ENCODE data around the gene GSN.

Gene GSN

DNA sequence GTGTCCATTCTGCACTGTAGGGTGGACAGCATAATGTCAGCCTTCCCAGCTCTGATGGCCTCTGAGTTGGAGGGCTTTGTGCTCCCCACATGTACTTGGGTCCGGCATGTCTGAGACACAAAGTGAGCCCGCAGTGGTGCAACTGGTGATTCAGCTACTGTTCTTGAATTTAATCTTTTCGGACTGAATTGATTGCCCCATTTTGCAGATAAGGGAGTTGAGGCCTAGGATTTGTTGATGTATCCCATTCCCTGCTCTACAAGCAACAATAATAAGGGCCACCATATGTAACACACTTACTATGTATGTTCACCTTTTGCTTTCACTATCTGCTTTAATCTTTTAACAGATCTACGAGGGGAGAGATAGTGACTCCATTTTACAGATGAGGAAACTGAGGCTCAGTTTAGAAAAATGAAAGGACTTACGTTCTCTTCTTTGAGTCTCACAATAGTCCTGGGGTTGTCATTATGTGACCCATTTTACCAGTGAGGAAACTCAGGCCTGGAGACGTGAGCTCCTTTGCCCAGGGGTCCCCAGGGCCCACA, 4.5 kb downstream of the GSN start:
- no peak for DNase-seq (ENCODE audit: low read depth in 3 of 3, low spot score in 1 of 3)

GRCh38 chr9:121273064-121273775, 5.3 kb downstream of the GSN start:
- DNase-seq (ENCODE audit: low read depth in 3 of 3, low spot score in 1 of 3), result no peak

DNA sequence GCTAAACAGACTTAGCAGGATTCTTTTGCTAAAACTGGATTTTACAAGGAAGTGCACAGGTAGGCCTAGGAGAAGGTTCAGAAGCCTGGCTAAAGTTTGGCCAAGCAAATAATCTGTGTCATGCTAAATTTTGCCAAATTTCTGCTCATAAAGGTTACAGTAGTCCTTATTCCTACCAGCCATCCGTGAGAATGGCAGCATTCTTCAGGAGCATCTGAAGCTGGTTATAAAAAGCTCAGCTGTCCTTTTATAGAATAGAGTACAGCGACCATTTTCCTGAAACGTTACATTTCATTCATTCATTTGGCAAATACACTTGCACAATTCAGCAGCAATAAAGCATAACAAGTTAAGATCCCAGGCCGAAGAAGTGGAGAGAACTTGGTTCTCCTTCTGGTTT, 6.9 kb downstream of the GSN start:
- DNase-seq (ENCODE audit: low read depth in 3 of 3, low spot score in 1 of 3), result no peak

- DNase-seq (ENCODE audit: low read depth in 3 of 3, low spot score in 1 of 3), result no peak
These were observed 8.1 kb downstream of the GSN start for GRCh38 chr9:121275781-121276658.

DNA sequence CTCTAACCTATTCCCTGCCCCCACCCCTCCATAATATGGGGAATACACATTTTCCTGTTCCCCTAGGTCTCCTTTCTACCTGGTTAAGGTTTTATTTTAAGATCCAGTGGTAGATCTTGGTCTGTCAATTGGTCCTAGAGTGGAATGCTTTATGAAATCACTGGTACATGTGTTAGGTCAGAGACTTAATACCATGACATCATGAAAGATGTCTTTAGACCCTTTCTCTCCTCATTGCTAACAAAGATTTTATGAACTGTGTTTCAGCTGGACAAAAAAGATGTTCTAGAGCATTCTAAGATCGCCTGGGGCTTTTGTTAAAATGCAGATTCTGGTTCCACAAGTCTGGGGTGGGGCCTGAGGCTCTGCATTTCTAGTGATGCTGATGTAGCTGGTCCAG, 9.1 kb downstream of the GSN start:
- DNase-seq (ENCODE audit: low read depth in 3 of 3, low spot score in 1 of 3), result no peak

DNA sequence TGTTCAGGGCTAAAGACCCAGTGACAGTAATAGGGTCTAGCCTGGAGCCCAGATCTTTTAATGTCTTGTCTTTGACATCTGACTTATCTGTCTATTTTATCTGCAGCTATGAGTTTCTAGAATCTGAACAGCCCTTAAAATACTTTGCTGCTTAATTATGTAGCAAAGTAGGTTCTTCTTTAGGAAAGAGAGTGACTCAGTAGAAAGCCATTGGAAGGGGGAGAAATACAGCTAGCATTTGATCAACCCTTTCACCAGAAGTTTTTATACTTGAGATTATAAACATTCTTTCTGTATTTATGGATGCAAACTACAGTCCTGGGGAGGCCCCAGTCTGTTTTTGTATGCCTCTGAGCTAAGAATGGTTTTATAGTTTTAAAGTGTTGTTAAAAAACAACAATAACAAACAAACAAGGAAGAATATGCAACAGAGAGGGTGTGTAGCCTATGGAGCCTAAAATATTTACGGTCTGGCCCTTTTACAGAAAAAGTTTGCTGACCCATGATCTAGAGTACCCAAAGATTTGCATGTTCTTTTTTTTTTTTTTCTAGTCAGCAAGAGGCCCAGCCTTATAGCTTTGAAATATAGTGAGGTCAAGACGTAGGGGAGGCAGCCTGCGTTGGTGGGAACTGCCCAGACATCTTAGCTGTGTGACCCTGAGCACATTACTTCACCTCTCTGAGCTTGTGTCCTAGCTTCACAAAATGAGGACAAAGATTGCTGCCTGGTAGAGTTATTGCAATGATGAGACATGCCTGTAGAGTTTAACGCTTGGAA, 9.7 kb downstream of the GSN start:
- DNase-seq (ENCODE audit: low read depth in 3 of 3, low spot score in 1 of 3), result no peak

DNA sequence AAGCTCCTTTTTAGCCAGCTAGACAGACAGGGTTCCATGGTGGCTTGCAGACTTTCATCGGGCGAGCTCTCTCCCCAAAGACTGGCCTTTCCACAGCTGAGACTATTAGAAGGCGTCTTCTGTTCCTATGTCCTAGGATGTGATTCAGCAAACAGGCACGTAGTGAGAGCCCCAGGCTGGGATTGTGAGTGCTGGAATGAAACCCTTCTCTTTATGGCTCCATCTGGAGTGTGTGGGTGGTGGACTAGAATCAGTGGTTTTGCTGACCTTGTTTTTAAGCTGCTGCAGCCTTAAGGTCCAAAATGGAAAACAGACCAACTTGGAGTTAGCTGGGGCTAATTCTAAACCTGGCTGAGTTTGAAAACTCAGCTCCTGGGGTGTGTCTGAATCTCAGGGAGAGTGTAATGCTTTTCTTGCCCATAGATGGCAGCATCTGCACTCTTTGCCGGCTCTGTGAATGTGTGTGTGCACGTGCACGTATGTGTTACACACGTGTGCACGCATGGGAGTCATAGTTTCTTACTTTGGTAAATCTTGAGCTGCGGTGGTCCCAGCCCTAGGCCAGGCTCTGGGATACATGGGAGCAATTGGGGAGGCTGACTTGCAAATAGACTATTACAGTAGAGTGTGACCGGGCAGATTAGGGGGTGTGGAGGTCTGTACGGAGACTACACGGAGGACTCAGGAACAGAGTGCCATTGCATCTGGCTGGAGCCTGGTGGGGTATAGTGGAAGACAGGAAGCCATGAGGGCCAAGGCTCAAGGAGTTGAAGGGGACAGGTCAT, 10.7 kb downstream of the GSN start:
- DNase-seq (ENCODE audit: low read depth in 3 of 3, low spot score in 1 of 3), result peak in 1 of 3 donors; percentile 3

DNA sequence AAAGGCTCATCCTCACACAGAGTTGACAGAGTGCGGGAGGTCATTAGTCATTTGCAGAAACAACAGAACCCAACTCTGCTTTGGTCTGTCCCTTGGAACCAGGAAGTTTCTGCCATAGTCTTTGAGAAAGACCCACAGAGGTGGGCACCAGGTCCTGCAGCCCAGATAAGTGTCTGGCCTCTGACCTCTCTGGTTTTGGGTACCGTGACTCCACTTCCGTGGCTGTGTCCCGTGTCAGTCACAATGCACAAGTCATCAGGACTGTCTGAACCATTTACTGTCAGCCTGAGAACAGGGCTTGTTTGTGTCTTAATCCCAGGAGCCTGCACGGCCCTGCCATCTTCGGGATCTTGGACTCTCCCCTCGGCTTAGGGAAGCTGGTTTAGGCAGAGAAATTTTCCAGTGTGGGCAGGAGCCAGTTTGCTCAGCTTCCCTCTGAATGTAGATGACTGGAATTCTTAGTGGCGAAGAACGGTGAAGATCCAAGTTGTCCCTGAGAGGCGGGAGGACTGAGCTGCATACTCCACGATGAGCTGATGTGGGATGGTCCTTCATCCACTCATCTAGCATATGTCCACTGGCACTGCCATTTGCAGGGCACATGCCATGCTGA, 11.9 kb downstream of the GSN start:
- no peak for DNase-seq (ENCODE audit: low read depth in 3 of 3, low spot score in 1 of 3)

DNA sequence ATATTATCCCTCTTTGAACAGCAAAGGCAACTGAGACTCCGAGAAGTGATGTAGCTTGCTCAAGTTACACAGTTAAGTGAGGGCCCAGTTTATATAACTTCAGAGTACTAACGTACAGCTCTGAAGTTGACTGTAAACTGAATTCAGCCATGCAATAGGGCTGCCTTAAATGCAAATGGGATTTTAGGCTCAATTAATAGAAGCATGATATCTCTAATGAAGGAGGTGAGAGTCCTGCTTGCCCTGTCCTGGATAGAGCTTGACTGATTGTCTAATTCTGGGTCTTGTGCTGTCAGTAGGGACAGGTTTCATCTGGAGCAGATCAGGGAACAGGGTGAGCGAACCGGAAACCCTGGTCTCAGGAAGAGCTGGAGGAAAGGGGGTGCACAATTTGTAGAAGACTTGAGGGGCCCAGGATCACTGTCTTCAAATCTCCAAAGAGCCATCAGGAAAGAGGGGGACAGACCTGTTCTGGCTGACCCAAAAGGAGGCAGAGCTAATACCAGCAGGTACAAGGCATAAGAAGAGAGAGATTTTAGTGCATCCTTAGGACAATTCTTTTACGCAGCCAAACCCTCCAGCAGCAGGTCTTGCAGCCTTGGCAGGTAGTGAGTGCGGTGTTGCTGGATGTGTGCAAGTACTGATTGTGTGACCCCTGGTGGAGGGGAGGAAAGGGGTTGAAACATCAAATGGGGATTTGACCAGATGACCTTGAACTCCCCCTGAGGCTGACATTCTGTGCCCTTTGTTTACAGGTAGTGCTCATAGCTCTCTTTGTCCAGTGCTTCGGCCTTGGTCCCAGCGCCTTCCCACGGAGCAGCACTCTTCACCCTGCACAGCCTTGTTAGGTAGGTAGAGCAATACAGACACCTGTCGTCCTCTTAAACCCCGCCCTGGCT, 13.0 kb downstream of the GSN start:
- DNase-seq (ENCODE audit: low read depth in 3 of 3, low spot score in 1 of 3), result no peak

DNA sequence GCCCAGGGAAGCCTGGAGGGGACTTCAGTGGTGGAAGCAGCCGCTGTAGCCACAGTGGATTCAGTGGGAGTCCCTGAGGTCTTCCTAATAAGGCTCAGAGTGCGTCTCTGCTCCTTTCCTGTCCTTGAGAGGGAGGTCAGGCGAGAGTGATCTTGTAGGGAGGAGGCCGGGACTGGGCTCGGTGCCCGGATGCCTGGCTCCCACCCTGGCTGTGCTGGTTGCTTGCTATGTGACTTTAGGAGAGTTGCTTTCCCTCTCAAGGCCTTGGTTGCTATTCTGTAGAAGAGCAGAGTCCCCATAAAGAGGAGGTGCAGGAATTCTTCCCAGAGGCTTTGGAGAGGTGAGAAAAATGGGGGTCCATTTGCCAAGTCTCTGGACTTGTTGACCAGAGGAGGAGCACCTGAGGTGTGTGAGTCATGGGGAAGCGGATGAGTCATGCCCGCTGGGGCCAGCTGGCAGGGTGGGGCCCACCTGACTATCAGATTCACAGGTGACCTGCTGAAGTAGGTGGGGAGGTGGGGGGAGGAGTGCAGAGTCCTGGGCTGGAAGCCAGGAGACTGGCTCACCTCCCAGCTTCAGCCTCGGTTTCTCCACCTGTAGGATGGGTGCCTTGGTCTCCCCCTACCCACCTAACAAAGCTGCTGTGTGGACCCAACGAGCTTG, 13.8 kb downstream of the GSN start:
- DNase-seq (ENCODE audit: low read depth in 3 of 3, low spot score in 1 of 3), result no peak

DNA sequence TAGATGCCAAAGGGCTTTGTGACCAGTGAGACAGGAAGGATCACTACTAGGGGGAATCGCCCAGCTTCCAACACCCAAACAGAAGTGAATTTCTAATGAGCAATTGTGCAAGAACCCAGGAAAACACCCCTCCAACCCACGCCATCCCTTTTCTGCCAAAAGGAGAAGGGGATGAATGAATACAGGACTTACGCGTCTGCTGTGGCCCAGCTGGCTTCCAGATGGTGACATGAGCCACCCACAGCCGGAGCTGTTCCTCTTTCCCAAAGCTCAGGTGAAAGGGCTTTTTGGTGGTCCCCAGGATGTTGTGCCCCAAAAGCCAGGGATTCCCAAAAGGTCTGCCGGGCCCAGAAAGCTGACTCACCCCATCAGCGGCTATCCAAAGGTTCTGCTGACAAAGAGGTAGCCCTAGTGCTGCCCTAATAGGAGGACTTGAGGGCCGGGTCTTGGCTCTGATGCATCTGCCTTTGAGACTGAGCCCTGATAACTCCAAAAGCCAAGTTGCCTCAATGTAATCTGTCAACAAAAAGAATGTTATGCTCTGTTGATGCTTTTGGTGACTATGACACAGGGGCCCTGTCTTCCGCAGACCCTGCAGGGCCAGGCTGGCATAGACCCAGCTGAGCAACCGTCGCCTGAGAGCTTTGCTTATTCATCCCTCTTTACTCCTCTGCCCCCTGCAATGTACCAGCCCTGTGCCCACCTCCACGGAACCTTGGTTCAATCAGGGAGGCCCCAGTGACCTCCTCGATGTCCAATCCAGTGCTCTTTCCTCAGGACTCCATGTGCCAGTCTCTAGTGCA, 14.5 kb downstream of the GSN start:
- no peak for DNase-seq (ENCODE audit: low read depth in 3 of 3, low spot score in 1 of 3)

- no peak for DNase-seq (ENCODE audit: low read depth in 3 of 3, low spot score in 1 of 3)
These were observed 15.1 kb downstream of the GSN start for GRCh38 chr9:121283080-121283398.

DNA sequence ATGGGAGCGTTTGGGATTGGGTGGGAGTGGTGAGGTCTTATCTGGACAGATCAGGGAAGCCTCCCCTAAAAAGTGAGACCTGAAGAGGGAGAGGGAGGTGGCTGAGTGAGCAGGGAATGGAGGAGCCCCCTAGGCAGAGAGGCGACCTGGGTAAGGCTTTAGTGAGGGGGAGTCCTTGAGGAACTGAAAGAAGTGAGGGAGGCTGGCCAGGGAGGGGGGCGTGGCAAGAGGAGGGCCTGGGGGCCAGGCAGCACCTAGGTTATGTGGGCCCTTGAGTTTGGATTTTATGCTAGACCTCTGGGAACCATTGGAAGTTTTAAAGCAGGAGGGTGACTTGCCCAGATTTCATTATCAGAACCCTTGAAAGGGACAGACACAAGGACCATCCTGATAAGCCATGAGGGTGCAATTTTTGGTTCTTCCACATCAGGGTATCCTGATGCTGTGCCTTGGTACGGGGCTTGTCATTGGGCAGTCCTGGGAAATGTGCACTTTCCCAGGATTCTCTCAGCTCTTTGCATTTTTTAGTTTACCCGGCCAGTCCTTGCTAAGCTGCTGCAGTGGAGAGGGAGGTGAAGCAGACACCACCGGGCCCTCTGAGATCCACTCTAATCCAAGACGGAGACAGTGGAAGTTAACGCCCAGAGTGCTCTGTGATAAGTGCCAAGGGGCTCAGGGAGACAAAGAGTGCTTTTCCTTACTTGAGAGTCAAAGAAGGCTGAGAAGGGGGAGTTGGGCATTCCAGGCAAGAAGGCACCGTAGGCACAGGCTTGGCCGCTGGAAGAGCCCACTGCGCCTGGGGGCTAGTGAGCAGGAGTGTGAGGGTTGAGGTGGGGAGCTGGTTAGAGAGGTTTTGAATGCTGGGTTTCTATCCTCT, 16.1 kb downstream of the GSN start:
- no peak for DNase-seq (ENCODE audit: low read depth in 3 of 3, low spot score in 1 of 3)

- no peak for DNase-seq (ENCODE audit: low read depth in 3 of 3, low spot score in 1 of 3)
These were observed 16.9 kb downstream of the GSN start for GRCh38 chr9:121284733-121285451.

GRCh38 chr9:121285835-121286687, 18.1 kb downstream of the GSN start:
- no peak for DNase-seq (ENCODE audit: low read depth in 3 of 3, low spot score in 1 of 3)

DNA sequence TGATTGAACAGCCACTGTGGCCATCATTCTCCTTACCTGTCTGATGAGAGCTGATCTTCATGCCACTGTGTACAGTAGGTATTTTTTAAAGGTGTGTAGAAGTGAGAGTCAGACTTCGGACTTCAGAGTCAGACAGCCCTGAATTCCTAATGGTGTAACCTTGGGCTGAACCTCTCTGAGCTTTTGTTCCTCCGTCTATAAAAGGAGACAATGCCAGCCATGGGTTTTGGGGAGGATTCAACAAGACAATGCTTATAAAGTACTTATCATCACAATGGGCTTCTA, 18.7 kb downstream of the GSN start:
- no peak for DNase-seq (ENCODE audit: low read depth in 3 of 3, low spot score in 1 of 3)
